Measurements from ENCODE around the gene ZNF568.

ZNF568 gene

GRCh38 chr19:37007587-37008220 lies 91.6 kb downstream of the ZNF568 start:
- no peak for FAIRE-seq

- FAIRE-seq = no peak
Observed at GRCh38 chr19:37009871-37010270, 93.7 kb downstream of the ZNF568 start.

GRCh38 chr19:37012093-37012745 lies 96.1 kb downstream of the ZNF568 start:
- no peak for FAIRE-seq

- FAIRE-seq = no peak
Observed at GRCh38 chr19:37014456-37014855, 98.3 kb downstream of the ZNF568 start.

GRCh38 chr19:37045140-37045539 lies 129.0 kb downstream of the ZNF568 start:
- no peak for FAIRE-seq
